Fibroblast of mammary gland (primary cell): ENCODE results near the gene HSPB9.

Experiments
- DNase-seq: peaks from one replicate; pipeline ENCODE4 v3.0.0-alpha.2; 2010; ENCODE audit warnings: low read depth
- H3K4me3 ChIP-seq: 2 replicates; pipeline ENCODE4 v1.5.1; 2011; ENCODE audit warnings: low read depth, mild to moderate bottlenecking, low read length, moderate library complexity; ENCODE audit not compliant: control insufficient read depth
- CTCF ChIP-seq: conservative IDR thresholded peaks from 2 replicates; pipeline ENCODE4 v1.5.1; 2011; ENCODE audit warnings: low read depth, low read length, inconsistent platforms; ENCODE audit not compliant: control insufficient read depth, insufficient read depth

HSPB9 gene

GRCh38 chr17:42081516-42082129 is 41.0 kb upstream of the HSPB9 start:
- no peak for DNase-seq
- no peak overlapping the region for H3K4me3 ChIP-seq
- no peak for TF ChIP-seq CTCF

- DNase-seq = no peak
- no peak overlapping the region for H3K4me3 ChIP-seq
- TF ChIP-seq CTCF = no peak
Measured at GRCh38 chr17:42087042-42087701, 35.4 kb upstream of the HSPB9 start.

DNA sequence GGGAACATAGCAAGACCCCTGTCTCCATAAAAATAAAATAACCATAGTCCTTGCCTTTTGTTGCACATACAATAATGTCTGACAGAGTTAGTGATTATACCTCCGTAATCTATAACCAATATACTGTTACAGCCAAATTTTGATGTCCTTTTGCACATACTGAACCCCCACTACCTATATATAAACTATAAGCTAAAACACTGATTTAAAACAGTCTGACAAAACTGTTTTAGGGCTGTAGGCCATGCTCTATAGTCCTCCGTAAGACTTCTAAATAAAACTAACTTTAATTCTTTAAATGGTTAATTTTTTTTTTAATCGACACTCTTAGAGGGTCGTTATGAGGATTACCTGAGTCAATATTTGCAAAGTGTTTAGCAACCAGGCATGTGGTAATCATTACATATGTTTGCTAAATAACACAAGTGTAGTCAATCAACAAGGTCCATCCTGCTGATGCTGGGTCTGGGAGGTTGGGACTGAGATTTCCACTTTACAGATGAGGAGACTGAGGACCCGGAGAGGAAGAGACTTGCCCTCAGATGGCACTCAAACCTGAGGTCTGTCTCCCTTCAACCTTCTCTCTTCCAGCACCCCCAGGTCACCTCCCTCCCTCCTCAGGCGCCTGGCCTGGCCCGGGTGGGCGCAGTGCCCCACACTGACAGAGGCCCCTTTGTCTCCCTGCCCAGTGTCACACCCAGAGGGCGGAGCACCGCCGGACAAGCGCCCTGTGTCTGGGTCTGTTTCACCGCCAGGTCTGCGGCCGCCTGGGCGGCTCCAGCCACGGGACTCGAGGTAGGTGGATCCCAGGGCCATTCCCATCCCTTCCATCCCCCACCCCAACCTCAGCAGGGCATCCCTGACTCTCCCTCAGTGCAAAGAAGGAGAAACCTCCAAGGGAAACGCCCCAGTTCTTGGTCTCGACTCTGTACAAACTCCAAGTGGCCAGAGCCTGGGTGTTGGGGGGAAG is 34.6 kb upstream of the HSPB9 start:
- DNase-seq = no peak
- H3K4me3 ChIP-seq = no peak overlapping the region
- TF ChIP-seq CTCF = no peak

- TF ChIP-seq CTCF = no peak
- DNase-seq = no peak
- no peak overlapping the region for H3K4me3 ChIP-seq
Measured at GRCh38 chr17:42088736-42089135, 33.9 kb upstream of the HSPB9 start.

DNA sequence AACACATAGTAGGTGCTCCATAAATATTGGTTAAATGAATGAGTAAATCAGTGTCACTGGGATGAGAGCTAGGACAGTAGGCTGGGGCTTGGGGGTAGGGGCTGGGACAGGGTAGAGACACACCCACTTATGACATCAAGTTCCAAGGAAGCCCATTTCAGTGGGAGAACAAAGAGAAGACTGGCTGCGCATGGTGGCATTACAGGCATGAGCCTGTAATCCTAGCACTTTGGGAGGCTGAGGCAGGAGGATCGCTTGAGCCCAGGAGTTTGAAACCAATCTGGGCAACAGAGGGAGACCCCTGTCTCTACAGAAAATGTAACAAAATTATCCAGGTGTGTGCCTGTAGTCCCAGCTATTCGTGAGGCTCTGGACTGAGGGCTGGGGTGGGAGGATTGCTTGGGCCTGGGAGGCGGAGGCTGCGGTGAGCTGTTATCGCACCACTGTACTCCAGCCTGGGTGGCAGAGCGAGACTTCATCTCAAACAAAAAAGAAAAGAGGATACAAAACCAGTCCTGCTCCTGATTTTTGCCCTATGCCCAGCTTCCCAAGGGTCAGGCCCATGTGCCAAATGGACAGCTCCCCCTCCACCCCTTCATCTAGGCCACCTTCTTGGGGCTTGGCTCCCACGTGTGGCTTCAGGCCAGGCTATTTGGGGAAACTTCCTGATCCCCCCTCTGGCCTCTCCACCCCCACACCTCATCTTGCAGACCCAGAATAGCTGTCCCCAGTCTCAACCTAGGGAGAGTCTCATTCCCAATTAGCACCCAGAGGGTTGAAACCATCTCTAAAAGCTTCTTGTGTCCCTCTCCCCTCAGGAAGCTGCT is 31.4 kb upstream of the HSPB9 start:
- H3K4me3 ChIP-seq = no peak overlapping the region
- no peak for TF ChIP-seq CTCF
- DNase-seq = no peak

DNA sequence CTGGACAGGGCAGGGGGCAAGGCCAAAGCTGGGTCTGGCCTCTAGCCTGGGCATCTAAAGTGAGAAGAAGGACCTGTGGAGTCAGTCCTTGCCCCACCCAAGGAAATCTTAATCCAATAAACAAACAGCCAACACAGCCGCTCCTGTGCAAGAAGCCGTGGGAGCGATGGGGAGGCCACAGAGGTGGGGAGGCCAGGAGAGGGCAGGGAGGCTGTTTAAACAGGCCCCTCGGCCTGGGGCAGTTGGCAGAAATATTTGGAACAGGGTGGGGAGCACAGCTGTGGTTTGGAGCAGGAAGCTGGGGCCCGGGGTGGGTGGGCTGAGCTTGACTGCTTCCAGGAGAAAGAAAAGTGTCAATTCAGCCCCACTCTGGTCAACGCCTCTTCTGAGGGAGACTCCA is 29.7 kb upstream of the HSPB9 start:
- no peak overlapping the region for H3K4me3 ChIP-seq
- TF ChIP-seq CTCF = no peak
- no peak for DNase-seq
